Calu3 (cell line): Measurements from ENCODE around the gene CACNA1D. TPM values are rescaled to one million over a fixed set of nuclear protein-coding genes. Genes with fewer than 3 reads are reported as not detected.
A peak's percentile ranks its signal among the peaks of the same experiment; 100 is the strongest.

ENCODE experiments used
- BruUV-seq: library from RNA; stranded (reverse); fragments of 400-500 nt; replicated peaks from 2 replicates; lab custom pipeline; 2021; lab: Mats Ljungman, UMichigan
- CTCF ChIA-PET: fragments of 300-600 bp; sonication (Branson Sonifier 250); formaldehyde crosslinking; loops from one replicate; lab custom pipeline; 2022; ENCODE audit warnings: antibody characterized with exemption; lab: Charles Lee
- DNase-seq: peaks from one replicate; pipeline ENCODE4 v3.0.0; 2022
- H3K27ac Mint-ChIP-seq: one replicate; pipeline ENCODE4 v1.8.0; 2022; ENCODE audit warnings: mixed read lengths; ENCODE audit not compliant: unreplicated experiment
- H3K27me3 Mint-ChIP-seq: one replicate; pipeline ENCODE4 v1.8.0; 2022; ENCODE audit warnings: mixed read lengths; ENCODE audit not compliant: unreplicated experiment
- H3K36me3 Mint-ChIP-seq: one replicate; pipeline ENCODE4 v1.8.0; 2022; ENCODE audit warnings: mild to moderate bottlenecking, moderate library complexity, mixed read lengths; ENCODE audit not compliant: insufficient read depth, unreplicated experiment
- H3K4me1 Mint-ChIP-seq: one replicate; pipeline ENCODE4 v1.8.0; 2022; ENCODE audit warnings: mild to moderate bottlenecking, low read depth, mixed read lengths; ENCODE audit not compliant: unreplicated experiment
- H3K4me3 Mint-ChIP-seq: one replicate; pipeline ENCODE4 v1.8.0; 2022; ENCODE audit warnings: mild to moderate bottlenecking, low read depth, moderate library complexity, mixed read lengths; ENCODE audit not compliant: unreplicated experiment
- H3K9me3 Mint-ChIP-seq: one replicate; pipeline ENCODE4 v1.8.0; 2022; ENCODE audit warnings: low read depth, mixed read lengths; ENCODE audit not compliant: unreplicated experiment
- CTCF ChIP-seq: fragments of 200-600 bp; IDR thresholded peaks from one replicate; pipeline ENCODE4 v1.8.0; 2022; ENCODE audit warnings: antibody characterized with exemption; ENCODE audit not compliant: unreplicated experiment
- intact Hi-C: fragments of 100-400 bp; cut with micrococcal nuclease; formaldehyde crosslinking; loops from one replicate; pipeline ENCODE4 v1.10.0; 2022; ENCODE audit not compliant: unreplicated experiment
- total RNA-seq: library from RNA; stranded (reverse); gene quantifications from 2 replicates; pipeline ENCODE4 v1.2.3, GENCODE V29; 2022

Gene CACNA1D
- total RNA-seq, 1 experiment from 2014 or later: 48.3 TPM

- CTCF ChIA-PET: no interaction called here
- BruUV-seq: no TSS peak
- no peaks in the 10 kb centered on the region for H3K36me3 Mint-ChIP-seq
Observed at GRCh38 chr3:53585049-53585448, 90.6 kb downstream of the CACNA1D start.

GRCh38 chr3:53585627-53586026 is 91.2 kb downstream of the CACNA1D start:
- no TSS peak for BruUV-seq
- intact Hi-C loops: no loop called here
- no peak for TF ChIP-seq CTCF
- no peaks in the 10 kb centered on the region for H3K27me3 Mint-ChIP-seq
- H3K9me3 Mint-ChIP-seq: no peaks in the 10 kb centered on the region
- no peaks in the 10 kb centered on the region for H3K36me3 Mint-ChIP-seq
- H3K4me1 Mint-ChIP-seq: peaks cover 9% of the 10 kb centered on the region
- CTCF ChIA-PET: no interaction called here
- no peak overlapping the region for H3K27ac Mint-ChIP-seq
- H3K4me3 Mint-ChIP-seq: no peak overlapping the region
- no peak for DNase-seq

More at GRCh38 chr3:53585049-53585448, 90.6 kb downstream of the CACNA1D start:
- DNase-seq: no peak
- no peaks in the 10 kb centered on the region for H3K9me3 Mint-ChIP-seq
- intact Hi-C loops: no loop called here
- H3K27me3 Mint-ChIP-seq: no peaks in the 10 kb centered on the region
- no peak for TF ChIP-seq CTCF
- peaks cover 9% of the 10 kb centered on the region for H3K4me1 Mint-ChIP-seq
- no peak overlapping the region for H3K4me3 Mint-ChIP-seq
- no peak overlapping the region for H3K27ac Mint-ChIP-seq

GRCh38 chr3:53588122-53588521 is 93.7 kb downstream of the CACNA1D start:
- intact Hi-C loops: no loop called here
- Mint-ChIP-seq H3K27me3 (no peaks in the 10 kb centered on the region), H3K36me3 (no peaks in the 10 kb centered on the region), H3K27ac (no peak overlapping the region), H3K4me3 (no peak overlapping the region), H3K4me1 (peaks cover 9% of the 10 kb centered on the region), H3K9me3 (no peaks in the 10 kb centered on the region)
- CTCF ChIA-PET: interaction anchor here (0.6 to 0.9 kb wide), 3 partner anchors 18 to 602 kb away, joined by 3 to 6 read pairs (median 4); no protein-coding TSS in a partner anchor
- TF ChIP-seq CTCF: no peak
- peak; percentile 12 for DNase-seq
- no TSS peak for BruUV-seq

GRCh38 chr3:53589201-53589600 is 94.8 kb downstream of the CACNA1D start:
- H3K36me3 Mint-ChIP-seq: no peaks in the 10 kb centered on the region
- intact Hi-C loops: no loop called here
- H3K27ac Mint-ChIP-seq: no peak overlapping the region
- no peak for DNase-seq
- no peaks in the 10 kb centered on the region for H3K9me3 Mint-ChIP-seq
- no peak overlapping the region for H3K4me3 Mint-ChIP-seq
- peaks cover 9% of the 10 kb centered on the region for H3K4me1 Mint-ChIP-seq
- TF ChIP-seq CTCF: no peak
- CTCF ChIA-PET: no interaction called here
- no TSS peak for BruUV-seq
- no peaks in the 10 kb centered on the region for H3K27me3 Mint-ChIP-seq
